ENCODE data around the gene CA10. TPM values are rescaled to one million over a fixed set of nuclear protein-coding genes. Genes with fewer than 3 reads are reported as not detected.

The CA10 gene
- total RNA-seq, 2 donors from 2014 or later, result 0.91 TPM; not detected in 1

DNA sequence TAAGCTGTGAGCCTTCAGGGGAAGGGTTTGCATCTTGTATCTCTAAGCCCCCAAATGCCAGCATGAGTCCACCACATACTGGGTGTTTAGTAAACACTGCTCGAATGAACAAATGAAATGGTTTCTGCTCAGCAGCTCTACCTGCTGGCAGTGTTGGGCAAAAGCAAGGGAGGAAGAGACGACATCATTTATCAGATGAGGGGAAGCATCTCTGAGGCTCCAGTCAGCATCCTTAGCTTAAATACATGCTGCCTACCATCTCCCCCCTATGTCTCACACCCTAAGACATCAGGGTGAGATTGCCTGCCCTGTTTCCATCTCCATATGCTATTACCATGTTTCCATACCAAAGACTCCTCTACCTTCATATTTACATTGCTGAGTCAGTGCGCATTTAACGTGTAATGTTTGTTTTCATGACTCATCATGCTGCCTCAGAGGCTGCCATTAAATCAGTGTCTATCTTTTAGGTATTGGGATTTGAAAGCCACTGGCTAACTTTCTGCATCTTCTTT lies 518.3 kb downstream of the CA10 start:
- Histone ChIP-seq H3K27me3 (replicated peaks; ENCODE audit: insufficient read depth) (peaks cover 5% of the 10 kb centered on the region), H3K4me1 (replicated peaks) (no peaks in the 10 kb centered on the region), H3K36me3 (no peaks in the 10 kb centered on the region), H3K27ac (no peak overlapping the region), H3K4me3 (no peak overlapping the region), H3K9me3 (no peaks in the 10 kb centered on the region)
- intact Hi-C loops (cut with DNase I), result no loop called here
- TF ChIP-seq CTCF (IDR thresholded peaks at IDR 0.05) (no peak), POLR2A (IDR thresholded peaks at IDR 0.05) (no peak)
- no peak for DNase-seq (ENCODE audit: low spot score)
- WGBS, result 45% methylated on average over 4 of the region's 4 CpGs

DNA sequence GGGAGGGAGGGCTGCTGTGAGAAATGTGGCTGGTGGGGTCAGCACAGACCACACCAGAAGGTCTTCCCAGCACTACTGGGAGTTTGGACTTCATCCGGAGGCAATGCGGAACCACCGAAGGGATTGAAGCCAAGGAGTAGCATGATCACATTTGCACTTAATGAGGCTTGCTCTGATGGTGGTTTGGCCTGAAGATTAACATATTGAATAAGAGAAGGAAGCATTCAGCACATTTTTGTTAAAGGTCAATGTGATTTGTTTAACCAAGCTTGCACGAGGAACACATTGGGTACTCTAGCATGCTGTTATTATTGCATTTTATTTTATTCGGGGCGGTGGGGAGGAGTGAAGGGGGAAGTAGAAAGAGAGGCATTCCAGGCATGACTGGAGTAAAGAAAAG lies 519.5 kb downstream of the CA10 start:
- H3K9me3 ChIP-seq, result no peaks in the 10 kb centered on the region
- no peak overlapping the region for H3K4me3 ChIP-seq
- TF ChIP-seq CTCF (IDR thresholded peaks at IDR 0.05) (no peak), POLR2AphosphoS5 (IDR thresholded peaks at IDR 0.05) (no peak), POLR2A (IDR thresholded peaks at IDR 0.05) (no peak)
- 63% methylated on average over 6 of the region's 6 CpGs for WGBS
- H3K4me1 ChIP-seq (replicated peaks), result no peaks in the 10 kb centered on the region
- intact Hi-C loops (cut with DNase I), result no loop called here
- peaks cover 5% of the 10 kb centered on the region for H3K27me3 ChIP-seq (replicated peaks; ENCODE audit: insufficient read depth)
- H3K36me3 ChIP-seq, result no peaks in the 10 kb centered on the region
- DNase-seq (ENCODE audit: low spot score), result no peak
- H3K27ac ChIP-seq, result no peak overlapping the region

DNA sequence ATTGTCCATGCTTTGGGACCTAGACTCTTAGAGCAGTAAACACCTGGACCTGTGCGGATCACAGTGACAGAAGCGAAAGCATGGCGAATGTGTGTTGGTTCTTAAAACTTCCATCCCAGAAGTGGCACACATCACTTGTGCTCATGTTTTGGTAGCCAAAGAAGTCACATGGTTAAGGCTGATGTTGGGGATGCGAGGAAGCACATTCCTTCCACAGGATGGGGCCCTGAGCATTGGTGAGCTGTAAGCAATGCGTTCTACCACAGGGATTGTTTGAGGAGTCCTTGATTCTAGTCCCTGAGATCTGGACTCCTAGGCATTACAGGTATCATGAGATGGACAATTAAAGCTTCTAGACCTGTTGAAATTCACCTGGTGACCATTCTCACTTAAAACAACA lies 522.2 kb downstream of the CA10 start:
- no peak overlapping the region for H3K4me3 ChIP-seq
- no peaks in the 10 kb centered on the region for H3K27me3 ChIP-seq (replicated peaks; ENCODE audit: insufficient read depth)
- DNase-seq (ENCODE audit: low spot score), result no peak
- intact Hi-C loops (cut with DNase I), result no loop called here
- no peaks in the 10 kb centered on the region for H3K9me3 ChIP-seq
- TF ChIP-seq POLR2AphosphoS5 (IDR thresholded peaks at IDR 0.05), result no peak
- TF ChIP-seq POLR2A (IDR thresholded peaks at IDR 0.05), result no peak
- TF ChIP-seq CTCF (IDR thresholded peaks at IDR 0.05), result no peak
- no peak overlapping the region for H3K27ac ChIP-seq
- no peaks in the 10 kb centered on the region for H3K4me1 ChIP-seq (replicated peaks)
- WGBS, result 86% methylated on average over 5 of the region's 5 CpGs
- no peaks in the 10 kb centered on the region for H3K36me3 ChIP-seq

GRCh38 chr17:51630101-51630671 lies 528.3 kb downstream of the CA10 start:
- intact Hi-C loops (cut with DNase I), result no loop called here
- Histone ChIP-seq H3K27ac (no peak overlapping the region), H3K27me3 (replicated peaks; ENCODE audit: insufficient read depth) (no peaks in the 10 kb centered on the region), H3K4me1 (replicated peaks) (no peaks in the 10 kb centered on the region), H3K4me3 (no peak overlapping the region), H3K9me3 (no peaks in the 10 kb centered on the region), H3K36me3 (no peaks in the 10 kb centered on the region)
- peak; percentile 36 for TF ChIP-seq POLR2AphosphoS5 (IDR thresholded peaks at IDR 0.05)
- TF ChIP-seq POLR2A (IDR thresholded peaks at IDR 0.05), result no peak
- 11% methylated on average over 5 of the region's 5 CpGs for WGBS
- DNase-seq (ENCODE audit: low spot score), result peak; percentile 10

GRCh38 chr17:51629232-51629631 lies 529.3 kb downstream of the CA10 start:
- WGBS, result 60% methylated on average over 3 of the region's 3 CpGs
- Histone ChIP-seq H3K27me3 (replicated peaks; ENCODE audit: insufficient read depth) (no peaks in the 10 kb centered on the region), H3K4me3 (no peak overlapping the region), H3K9me3 (no peaks in the 10 kb centered on the region), H3K36me3 (no peaks in the 10 kb centered on the region), H3K4me1 (replicated peaks) (no peaks in the 10 kb centered on the region), H3K27ac (no peak overlapping the region)
- TF ChIP-seq POLR2AphosphoS5 (IDR thresholded peaks at IDR 0.05) (no peak), POLR2A (IDR thresholded peaks at IDR 0.05) (no peak), CTCF (IDR thresholded peaks at IDR 0.05) (no peak)
- no peak for DNase-seq (ENCODE audit: low spot score)
- intact Hi-C loops (cut with DNase I), result no loop called here
